ENCODE results near the gene ARHGAP31.

- TF ChIP-seq CTCF (IDR thresholded peaks at IDR 0.05; ENCODE audit: insufficient read depth, low read length, poor library complexity, severe bottlenecking) (no peak), EZH2phosphoT487 (conservative IDR thresholded peaks at IDR 0.05; ENCODE audit: low read length) (no peak)
Observed at GRCh38 chr3:119427669-119428068, 133.5 kb downstream of the ARHGAP31 start.

Data from SU-DHL-6 (cell line).